ACC112 (cell line): ENCODE data around the gene NEDD8.

ENCODE experiments used
- H2AFZ ChIP-seq: fragments of 200-600 bp; sonication (generic); one replicate; pipeline ENCODE4 v1.6.0; 2017; ENCODE audit warnings: antibody characterized with exemption, low read length; ENCODE audit not compliant: unreplicated experiment
- H3K27ac ChIP-seq: fragments of 200-600 bp; sonication (generic); 2 replicates; pipeline ENCODE4 v1.5.1; 2014; ENCODE audit warnings: low read depth, mild to moderate bottlenecking, antibody characterized with exemption, low read length, moderate library complexity
- H3K27me3 ChIP-seq: fragments of 200-600 bp; sonication (generic); 2 replicates; pipeline ENCODE4 v1.6.1; 2014; ENCODE audit warnings: mild to moderate bottlenecking, antibody characterized with exemption, low read length, moderate library complexity, mixed read lengths; ENCODE audit not compliant: insufficient read depth
- H3K36me3 ChIP-seq: fragments of 200-600 bp; sonication (generic); 2 replicates; pipeline ENCODE4 v1.6.1; 2016; ENCODE audit warnings: mild to moderate bottlenecking, antibody characterized with exemption, low read length, moderate library complexity, mixed read lengths; ENCODE audit not compliant: insufficient read depth
- H3K4me1 ChIP-seq: fragments of 200-600 bp; sonication (generic); one replicate; pipeline ENCODE4 v1.6.1; 2016; ENCODE audit warnings: low read length, mixed read lengths; ENCODE audit not compliant: insufficient read depth, unreplicated experiment, control insufficient read depth
- H3K4me3 ChIP-seq: fragments of 200-600 bp; sonication (generic); 2 replicates; pipeline ENCODE4 v1.5.1; 2014; ENCODE audit warnings: mild to moderate bottlenecking, low read depth, low read length
- H3K79me2 ChIP-seq: fragments of 200-600 bp; sonication (generic); one replicate; pipeline ENCODE4 v1.6.0; 2016; ENCODE audit warnings: low read length; ENCODE audit not compliant: control insufficient read depth, unreplicated experiment, insufficient read depth

The NEDD8 gene

GRCh38 chr14:24262821-24263733 is 30.9 kb upstream of the NEDD8 start, which contains the start of gene TGM1:
Gene TGM1, minus strand, starts transcription at chr14:24263177. Its CDS starts 825 bp downstream, at chr14:24262352.
- Histone ChIP-seq H3K4me1 (peaks cover 8% of the 10 kb centered on the region), H3K4me3 (no peak within 1 kb of the TSS), H2AFZ (no peak within 1 kb of the TSS), H3K79me2 (no peaks in the 10 kb centered on the region), H3K27ac (no peak within 1 kb of the TSS), H3K27me3 (no peaks in the 10 kb centered on the region), H3K36me3 (no peaks in the 10 kb centered on the region)

GRCh38 chr14:24261969-24262327 is 29.8 kb upstream of the NEDD8 start:
- Histone ChIP-seq H3K79me2 (no peaks in the 10 kb centered on the region), H3K36me3 (no peaks in the 10 kb centered on the region), H3K27ac (no peak overlapping the region), H3K4me3 (no peak overlapping the region), H2AFZ (no peak overlapping the region), H3K27me3 (no peaks in the 10 kb centered on the region), H3K4me1 (peaks cover 8% of the 10 kb centered on the region)

DNA sequence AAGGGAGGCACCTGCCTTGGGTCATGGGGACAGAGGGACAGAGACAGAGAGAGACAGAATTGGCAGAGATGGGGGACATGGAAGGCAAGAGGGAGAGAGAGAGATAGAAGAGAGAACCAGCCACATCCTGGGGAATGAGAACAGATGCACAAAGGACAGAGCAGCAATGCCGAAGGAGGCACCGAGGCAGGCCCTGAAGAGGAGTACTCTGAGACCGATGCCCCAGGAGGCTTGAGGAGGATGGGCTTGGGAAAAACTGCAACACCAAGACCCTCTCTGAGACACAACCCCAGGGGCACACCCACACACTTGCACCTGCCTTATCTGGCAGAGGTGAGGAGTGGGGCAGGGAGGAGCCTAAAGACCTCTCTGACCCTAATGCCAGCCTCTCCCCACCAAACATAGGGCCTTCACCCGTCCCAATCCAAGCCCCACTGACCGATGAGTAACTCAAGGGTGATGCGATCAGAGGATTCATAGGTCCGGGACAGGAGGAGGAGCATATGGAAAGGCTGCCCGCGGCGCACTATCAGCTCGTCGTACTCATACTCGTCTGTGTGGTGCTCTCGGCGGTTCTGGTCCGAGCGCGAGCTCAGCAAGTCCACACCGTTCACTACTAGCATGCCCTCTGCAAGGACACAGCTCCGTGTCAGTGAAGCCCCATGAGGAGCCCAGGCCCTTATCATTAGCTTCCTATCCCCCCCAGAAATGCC is 29.2 kb upstream of the NEDD8 start:
- Histone ChIP-seq H3K27me3 (no peaks in the 10 kb centered on the region), H3K4me3 (no peak overlapping the region), H3K79me2 (no peaks in the 10 kb centered on the region), H2AFZ (no peak overlapping the region), H3K4me1 (peaks cover 8% of the 10 kb centered on the region), H3K27ac (no peak overlapping the region), H3K36me3 (no peaks in the 10 kb centered on the region)

DNA sequence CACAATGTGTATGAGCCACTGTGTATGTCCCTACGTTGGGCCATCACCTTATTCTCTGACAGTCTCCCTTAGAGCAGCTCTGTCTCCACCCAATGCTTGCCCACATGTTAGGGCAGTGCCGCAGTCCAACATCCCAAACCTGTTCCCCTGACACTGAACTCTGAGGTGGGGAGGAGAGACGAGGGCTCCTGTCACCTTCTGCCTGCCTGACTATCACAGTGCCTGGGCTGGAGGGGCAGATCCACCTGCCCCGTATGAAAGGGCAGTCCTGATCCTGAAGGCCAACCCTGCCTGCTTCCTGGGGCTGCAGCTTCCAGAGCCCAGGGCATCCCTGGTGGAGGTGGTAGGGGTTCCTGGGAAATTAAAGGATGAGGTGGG is 28.6 kb upstream of the NEDD8 start:
- peaks cover 8% of the 10 kb centered on the region for H3K4me1 ChIP-seq
- H3K27ac ChIP-seq: no peak overlapping the region
- no peaks in the 10 kb centered on the region for H3K36me3 ChIP-seq
- no peaks in the 10 kb centered on the region for H3K79me2 ChIP-seq
- H3K27me3 ChIP-seq: no peaks in the 10 kb centered on the region
- no peak overlapping the region for H3K4me3 ChIP-seq
- no peak overlapping the region for H2AFZ ChIP-seq

DNA sequence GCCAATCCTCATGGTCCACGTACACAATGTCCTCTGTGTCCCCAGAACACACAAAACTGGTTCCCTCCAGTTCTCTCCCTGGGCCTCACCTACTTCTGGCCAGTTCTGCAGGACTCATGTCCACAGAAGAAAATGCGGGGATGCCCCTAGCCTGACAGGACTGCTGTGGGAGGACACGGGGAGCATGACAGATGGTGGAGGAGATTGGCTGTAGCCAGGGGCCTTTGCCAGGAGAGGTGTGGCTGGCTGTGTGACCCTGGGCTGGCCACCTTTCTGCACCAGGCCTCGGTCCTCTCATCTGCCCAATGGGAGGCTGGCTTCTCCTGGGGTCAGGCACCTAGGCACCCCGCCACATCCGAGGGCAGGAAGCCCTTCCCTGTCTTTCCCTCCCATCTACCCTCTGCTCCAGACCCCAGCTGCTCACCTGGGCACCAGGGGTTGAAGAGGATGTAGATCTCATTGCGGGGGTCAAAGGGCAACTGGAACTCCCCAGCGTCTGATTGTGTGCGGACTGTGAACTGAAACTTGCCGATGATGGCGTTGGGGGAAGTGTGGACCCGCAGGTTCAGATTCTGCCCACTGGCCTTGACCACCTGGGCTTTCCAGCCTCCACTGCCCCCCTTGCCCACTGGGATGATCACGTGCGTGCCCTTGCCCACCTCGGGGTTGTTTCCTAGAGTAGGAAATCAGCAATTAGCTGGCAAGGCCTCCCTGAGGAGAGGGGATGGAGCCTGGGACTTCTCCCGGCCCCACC is 28.0 kb upstream of the NEDD8 start:
- Histone ChIP-seq H3K27me3 (no peaks in the 10 kb centered on the region), H3K27ac (no peak overlapping the region), H3K4me1 (peaks cover 8% of the 10 kb centered on the region), H3K79me2 (no peaks in the 10 kb centered on the region), H3K36me3 (no peaks in the 10 kb centered on the region), H2AFZ (no peak overlapping the region), H3K4me3 (no peak overlapping the region)

DNA sequence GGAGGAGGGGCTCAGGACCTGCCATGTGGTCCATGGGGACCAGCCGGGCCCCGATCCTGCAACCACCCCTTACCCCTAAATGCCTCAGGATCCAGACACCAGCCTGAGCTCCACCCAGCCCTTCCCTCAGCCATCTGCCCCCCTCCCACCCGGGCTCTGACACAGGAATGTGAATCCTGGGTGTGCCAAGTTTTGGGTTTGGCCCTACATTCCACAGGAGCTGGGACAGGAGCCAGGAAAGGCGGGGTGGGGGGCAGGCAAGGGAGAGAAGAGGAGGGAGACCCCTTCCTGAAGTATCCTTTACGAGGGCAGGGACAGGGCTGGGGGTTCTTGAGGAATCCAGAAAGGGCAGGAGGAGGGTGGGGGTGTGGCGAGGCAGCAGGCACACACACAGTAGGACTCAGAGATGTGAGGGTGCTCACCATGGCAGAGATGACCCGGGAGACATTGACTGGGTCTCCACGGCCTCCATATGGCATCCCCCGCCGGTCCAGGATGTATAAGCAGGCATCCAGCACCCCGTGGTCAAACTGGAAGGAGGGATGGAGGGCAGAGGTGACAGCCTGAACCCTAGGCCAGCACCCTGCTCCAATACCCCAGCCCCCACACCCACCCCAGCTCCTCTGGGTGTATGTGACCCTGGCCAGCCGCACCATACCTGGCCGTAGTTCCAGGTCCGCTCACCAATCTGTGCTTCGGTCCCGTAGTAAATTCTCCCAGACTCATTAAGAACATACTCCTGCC is 27.3 kb upstream of the NEDD8 start:
- Histone ChIP-seq H2AFZ (no peak overlapping the region), H3K27ac (no peak overlapping the region), H3K36me3 (no peaks in the 10 kb centered on the region), H3K4me1 (peaks cover 8% of the 10 kb centered on the region), H3K27me3 (no peaks in the 10 kb centered on the region), H3K4me3 (no peak overlapping the region), H3K79me2 (no peaks in the 10 kb centered on the region)

DNA sequence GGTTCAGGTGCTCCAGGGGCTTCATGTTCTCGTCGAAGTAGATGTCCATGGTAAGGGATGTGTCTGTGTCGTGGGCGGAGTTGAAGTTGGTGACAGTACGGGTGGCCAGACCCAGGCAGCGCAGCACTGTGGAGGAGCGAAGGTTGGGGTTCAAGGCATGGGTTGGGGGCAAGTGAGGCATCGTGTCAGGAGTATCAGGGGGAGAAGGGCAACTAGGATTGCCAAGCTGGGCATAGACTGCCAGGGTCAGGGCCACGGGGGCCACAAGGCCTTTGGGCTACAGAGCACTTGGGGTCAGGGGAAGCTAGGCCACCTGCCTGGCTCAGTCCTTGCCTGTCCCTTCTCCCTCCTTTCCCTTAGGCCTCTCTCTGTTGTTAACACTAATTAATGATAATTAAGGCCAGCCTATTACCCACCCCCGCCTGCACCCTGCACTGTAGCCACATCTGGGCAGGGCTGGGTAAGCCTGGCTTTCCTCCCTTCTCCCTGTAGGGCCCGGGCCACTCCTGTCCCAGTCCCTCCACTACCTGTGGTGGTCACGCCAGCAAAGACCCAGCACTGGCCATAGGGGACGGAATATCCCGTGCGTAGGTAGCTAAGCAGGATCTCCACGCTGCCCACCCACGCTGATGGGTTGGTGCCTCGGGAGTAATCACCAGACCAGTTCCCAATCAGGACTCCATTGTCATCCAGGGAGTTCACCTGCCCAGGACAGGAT is 26.5 kb upstream of the NEDD8 start:
- Histone ChIP-seq H2AFZ (no peak overlapping the region), H3K36me3 (no peaks in the 10 kb centered on the region), H3K4me1 (peaks cover 8% of the 10 kb centered on the region), H3K79me2 (no peaks in the 10 kb centered on the region), H3K27ac (no peak overlapping the region), H3K4me3 (no peak overlapping the region), H3K27me3 (no peaks in the 10 kb centered on the region)

DNA sequence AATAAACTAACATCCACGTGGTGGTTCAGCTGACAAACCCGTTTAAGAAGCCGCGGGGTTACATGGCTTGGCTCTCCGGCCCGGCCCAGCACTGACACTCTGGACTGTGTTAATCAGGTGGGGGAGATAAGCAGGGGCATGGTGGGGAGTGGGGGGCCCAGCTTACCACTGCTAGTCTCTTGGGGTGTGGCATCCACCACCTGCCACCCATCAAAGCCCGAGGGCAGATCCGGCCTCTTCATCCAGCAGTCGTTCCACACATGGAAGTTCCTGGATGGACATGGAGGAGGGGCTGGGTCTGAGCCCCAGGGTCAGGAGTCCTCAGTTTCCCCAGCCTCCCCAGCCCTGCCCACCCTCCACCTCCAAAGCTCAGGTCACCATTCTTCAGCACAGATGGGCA is 26.0 kb upstream of the NEDD8 start:
- no peak overlapping the region for H2AFZ ChIP-seq
- peaks cover 8% of the 10 kb centered on the region for H3K4me1 ChIP-seq
- H3K27ac ChIP-seq: no peak overlapping the region
- no peaks in the 10 kb centered on the region for H3K36me3 ChIP-seq
- no peaks in the 10 kb centered on the region for H3K27me3 ChIP-seq
- no peak overlapping the region for H3K4me3 ChIP-seq
- no peaks in the 10 kb centered on the region for H3K79me2 ChIP-seq

GRCh38 chr14:24256960-24257359 is 24.8 kb upstream of the NEDD8 start:
- Histone ChIP-seq H3K27ac (no peak overlapping the region), H3K27me3 (no peaks in the 10 kb centered on the region)

More at GRCh38 chr14:24256960-24257359, 24.8 kb upstream of the NEDD8 start:
- H3K4me3 ChIP-seq: no peak overlapping the region
- H3K36me3 ChIP-seq: no peaks in the 10 kb centered on the region
- peaks cover 13% of the 10 kb centered on the region for H3K4me1 ChIP-seq
- no peak overlapping the region for H2AFZ ChIP-seq
- no peaks in the 10 kb centered on the region for H3K79me2 ChIP-seq
